ENCODE data around the gene PSMB2. TPM values are rescaled to one million over a fixed set of nuclear protein-coding genes. Genes with fewer than 3 reads are reported as not detected.

Gene PSMB2
- total and polyA plus RNA-seq, 2 of the 8 experiments (the other 6 are each of a cell fraction or from before 2014, with no cell fraction given), result 91.4 to 101 TPM

DNA sequence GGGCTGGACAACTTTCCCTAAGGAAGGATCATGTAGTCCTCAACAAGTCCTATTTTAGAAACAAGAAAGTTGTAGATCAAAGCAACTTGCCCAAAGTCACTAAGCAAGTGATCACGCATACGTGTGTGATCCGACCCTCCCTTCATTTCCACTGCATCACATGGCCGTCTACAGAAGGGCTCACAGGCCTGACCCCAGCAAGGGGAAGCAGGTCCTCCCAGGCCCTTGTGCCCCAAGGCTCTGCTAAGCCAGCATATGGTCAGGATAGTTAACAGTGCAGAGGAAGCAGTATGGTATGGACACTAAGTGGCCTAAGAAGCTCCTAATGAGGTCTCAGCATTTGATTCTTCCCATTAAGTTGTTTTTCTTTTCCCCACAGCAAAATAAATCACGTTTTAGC lies 43.5 kb downstream of the PSMB2 start:
- H3K79me2 ChIP-seq (ENCODE audit: control insufficient read depth in 1 of 2, insufficient read depth in 2 of 2, low read length in 2 of 2), result no peaks in the 10 kb centered on the region
- H3K4me1 ChIP-seq (replicated peaks in 1 of 4; ENCODE audit: control insufficient read depth in 3 of 4, insufficient read depth in 4 of 4, low read length in 3 of 4), result no peaks in the 10 kb centered on the region
- H4K8ac ChIP-seq (ENCODE audit: extremely low read depth, insufficient read depth, low read length), result no peak overlapping the region
- H3K23me2 ChIP-seq (ENCODE audit: low read depth, low read length), result no peaks in the 10 kb centered on the region
- H4K91ac ChIP-seq (replicated peaks; ENCODE audit: insufficient read length, low read length), result no peak overlapping the region
- no peak overlapping the region for H3K18ac ChIP-seq (ENCODE audit: extremely low read depth, low read length)
- peaks cover 0 to 15% (median 8%) of the 10 kb centered on the region in 4 experiments; a peak in 4 of 8 replicates for H3K36me3 ChIP-seq (ENCODE audit: control insufficient read depth in 2 of 4, insufficient read depth in 4 of 4, low read length in 3 of 4)
- H3K27ac ChIP-seq (ENCODE audit: low read depth, low read length), result no peak overlapping the region; the same call in 1 of the 2 replicates
- H3K23ac ChIP-seq (ENCODE audit: insufficient read length), result no peak overlapping the region
- 86% methylated on average over 5 of the region's 5 CpGs; no CpG with 5 or more reads in 1 of the 2 experiments for WGBS, 2 experiments (ENCODE audit: extremely low coverage in 1 of 2, insufficient coverage in 1 of 2, insufficient read length in 1 of 2, insufficient replicate concordance in 2 of 2, low coverage in 1 of 2, low lambda C conversion rate in 2 of 2, missing lambda C conversion rate in 1 of 2)
- H3K9ac ChIP-seq (replicated peaks in 1 of 4; ENCODE audit: extremely low read depth in 1 of 4, low read depth in 3 of 4, low read length in 3 of 4), result no peak overlapping the region
- H2BK15ac ChIP-seq (ENCODE audit: low read length), result no peak overlapping the region
- H4K5ac ChIP-seq (ENCODE audit: insufficient read length, low read depth, low read length), result no peak overlapping the region
- ChIA-PET POLR2A (ENCODE audit: partially characterized antibody) (interaction anchor here (1.2 to 1.4 kb wide), 2 partner anchors 11 to 19 kb away, joined by 4 to 5 read pairs; no protein-coding TSS in a partner anchor), CTCF (ENCODE audit: partially characterized antibody) (interaction anchor here (1.1 to 1.2 kb wide), 2 partner anchors 29 to 129 kb away, joined by 4 to 5 read pairs; no protein-coding TSS in a partner anchor)
- DNase-seq (ENCODE audit: low read depth in 1 of 2, low spot score in 2 of 2), result no peak
- no peak overlapping the region for H2BK12ac ChIP-seq (ENCODE audit: low read depth, low read length)
- no peak overlapping the region for H3K4me3 ChIP-seq (ENCODE audit: extremely low read depth in 1 of 4, insufficient read depth in 2 of 4, low read depth in 3 of 4, low read length in 4 of 4)
- no peak overlapping the region for H2BK20ac ChIP-seq (ENCODE audit: low read length)
- H3K4ac ChIP-seq (replicated peaks; ENCODE audit: insufficient read length, low read depth, low read length), result no peak overlapping the region
- no peak overlapping the region for H2AFZ ChIP-seq (ENCODE audit: low read length)
- H2AK5ac ChIP-seq (ENCODE audit: low read depth, low read length), result no peak overlapping the region
- H3K9me3 ChIP-seq (ENCODE audit: insufficient read depth in 2 of 2, low read depth in 1 of 2, low read length in 1 of 2), result no peaks in the 10 kb centered on the region
- no peak overlapping the region for H3K14ac ChIP-seq (ENCODE audit: insufficient read length)
- H3K4me2 ChIP-seq (ENCODE audit: insufficient read depth in 1 of 2, low read depth in 2 of 2, low read length in 2 of 2), result no peak overlapping the region
- H3K27me3 ChIP-seq (replicated peaks in 1 of 4; ENCODE audit: control insufficient read depth in 3 of 4, extremely low read depth in 1 of 4, insufficient read depth in 3 of 4, low read length in 3 of 4), result no peaks in the 10 kb centered on the region
- no peak for FAIRE-seq
- no peaks in the 10 kb centered on the region for H3K79me1 ChIP-seq (ENCODE audit: low read depth, low read length)
- H4K20me1 ChIP-seq (replicated peaks in 1 of 2; ENCODE audit: control insufficient read depth in 1 of 2, insufficient read depth in 2 of 2, low read length in 2 of 2), result peaks cover 0 to 6% of the 10 kb centered on the region in 2 experiments
- H2BK5ac ChIP-seq (ENCODE audit: low read depth, low read length), result no peak overlapping the region
- TF ChIP-seq MAFK (IDR thresholded peaks at IDR 0.05; ENCODE audit: low read depth, low read length), result no peak
- TF ChIP-seq CEBPB (IDR thresholded peaks at IDR 0.05; ENCODE audit: low read depth, low read length), result no peak
- no peak for TF ChIP-seq BRCA1 (IDR thresholded peaks at IDR 0.05; ENCODE audit: low read depth, low read length)
- H2BK120ac ChIP-seq (replicated peaks; ENCODE audit: low read depth, low read length), result no peak overlapping the region
- no peak overlapping the region for H3K56ac ChIP-seq (replicated peaks; ENCODE audit: insufficient read length, low read depth, low read length)

Measured in H1 (cell line).